Colonic mucosa (tissue), 4 donors: Measurements from ENCODE around the gene NDRG3. TPM values are rescaled to one million over a fixed set of nuclear protein-coding genes. Genes with fewer than 3 reads are reported as not detected.
A peak's percentile ranks its signal among the peaks of the same experiment; 100 is the strongest.

Source experiments
- DNase-seq: peaks from one replicate; pipeline ENCODE4 v3.0.0-alpha.2; 2020
- H3K27ac ChIP-seq: fragments of 200-600 bp; one replicate; pipeline ENCODE4 v1.8.0; 2021
- H3K27me3 ChIP-seq: fragments of 200-600 bp; one replicate; pipeline ENCODE4 v1.8.0; 2021
- H3K36me3 ChIP-seq: fragments of 200-600 bp; one replicate; pipeline ENCODE4 v1.8.0; 2021
- H3K4me1 ChIP-seq: fragments of 200-600 bp; one replicate; pipeline ENCODE4 v1.8.0; 2021; ENCODE audit warnings: mild to moderate bottlenecking
- H3K4me3 ChIP-seq: fragments of 200-600 bp; one replicate; pipeline ENCODE4 v1.8.0; 2021
- H3K9ac ChIP-seq, 2 donors: one replicate each; pipeline ENCODE4 v1.7.0; 2013; ENCODE audit warnings: control low read depth in 2 of 2, low read depth in 2 of 2, low read length in 2 of 2
- H3K9me3 ChIP-seq: fragments of 200-600 bp; one replicate; pipeline ENCODE4 v1.8.0; 2021
- intact Hi-C: fragments of 100-400 bp; cut with DNase I; formaldehyde crosslinking; loops from one replicate; pipeline ENCODE4 v1.14.1; 2022
- total RNA-seq, 2 donors: library from RNA; stranded (reverse); fragmentation: NEBNext Ultra II Directional in 1 of 2; extraction: Animal tissue kit (Norgen Biotek cat#: 25700) in 1 of 2; gene quantifications; one replicate each; pipeline ENCODE4 v1.2.1, GENCODE V29; 2021
- TF ChIP-seq, protein P1 (sequence below): fragments of 200-600 bp; IDR thresholded peaks from one replicate; pipeline ENCODE4 v1.8.0; 2022; ENCODE audit warnings: antibody characterized with exemption, mild to moderate bottlenecking
- donor health status: healthy.
- donor health status: DM: no; HTN: no; CAD: no.
- donor health status: DM: no; HTN: no; CAD: no.

Gene NDRG3
- 10 to 100 TPM; 30.0 to 32.0 TPM for total RNA-seq

DNA sequence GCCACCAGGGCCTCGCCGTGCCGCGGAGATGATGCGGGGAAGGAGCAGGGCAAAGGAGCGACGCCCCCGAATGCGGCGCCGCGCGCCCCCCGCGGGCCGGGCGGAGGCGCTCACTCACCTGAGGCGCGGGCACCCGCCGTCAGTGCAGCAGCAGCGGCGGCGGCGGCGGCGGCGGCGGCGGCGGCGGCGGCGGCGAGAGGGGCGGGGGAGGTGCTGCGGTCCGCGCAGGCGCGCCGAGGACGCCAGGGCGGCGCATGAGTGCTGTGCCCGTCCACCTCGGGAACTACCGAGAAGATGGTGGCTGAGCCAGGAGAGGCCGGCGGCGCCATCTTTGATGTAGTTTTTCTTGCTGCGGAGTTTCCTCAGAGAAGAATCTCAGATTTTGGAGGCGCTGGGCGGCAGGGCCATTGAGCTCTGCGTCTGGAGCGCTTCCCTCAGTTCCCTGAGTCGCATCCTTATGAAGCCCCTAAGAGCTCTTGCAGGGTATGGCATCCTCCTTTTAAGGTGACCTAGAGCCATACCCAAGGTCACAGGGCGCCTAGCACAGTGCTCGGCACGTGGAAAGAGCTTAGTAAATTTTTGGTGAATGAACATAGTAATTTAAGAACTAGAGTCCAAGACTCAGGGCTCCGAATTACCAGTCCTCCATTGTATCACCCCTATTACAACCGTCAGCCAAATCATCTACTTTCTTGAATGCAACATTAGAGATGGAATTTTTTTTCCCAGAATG, at the start of gene NDRG3:
Gene NDRG3, minus strand, starts transcription at position 164 of the 733 bp plus-strand sequence. CDS start 24,355 bp downstream, outside the sequence.
- TF ChIP-seq, protein P1, sequence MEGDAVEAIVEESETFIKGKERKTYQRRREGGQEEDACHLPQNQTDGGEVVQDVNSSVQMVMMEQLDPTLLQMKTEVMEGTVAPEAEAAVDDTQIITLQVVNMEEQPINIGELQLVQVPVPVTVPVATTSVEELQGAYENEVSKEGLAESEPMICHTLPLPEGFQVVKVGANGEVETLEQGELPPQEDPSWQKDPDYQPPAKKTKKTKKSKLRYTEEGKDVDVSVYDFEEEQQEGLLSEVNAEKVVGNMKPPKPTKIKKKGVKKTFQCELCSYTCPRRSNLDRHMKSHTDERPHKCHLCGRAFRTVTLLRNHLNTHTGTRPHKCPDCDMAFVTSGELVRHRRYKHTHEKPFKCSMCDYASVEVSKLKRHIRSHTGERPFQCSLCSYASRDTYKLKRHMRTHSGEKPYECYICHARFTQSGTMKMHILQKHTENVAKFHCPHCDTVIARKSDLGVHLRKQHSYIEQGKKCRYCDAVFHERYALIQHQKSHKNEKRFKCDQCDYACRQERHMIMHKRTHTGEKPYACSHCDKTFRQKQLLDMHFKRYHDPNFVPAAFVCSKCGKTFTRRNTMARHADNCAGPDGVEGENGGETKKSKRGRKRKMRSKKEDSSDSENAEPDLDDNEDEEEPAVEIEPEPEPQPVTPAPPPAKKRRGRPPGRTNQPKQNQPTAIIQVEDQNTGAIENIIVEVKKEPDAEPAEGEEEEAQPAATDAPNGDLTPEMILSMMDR: no peak
- Histone ChIP-seq H3K4me1 (peaks cover 5% of the 10 kb centered on the region), H3K36me3 (no peaks in the 10 kb centered on the region), H3K9me3 (no peaks in the 10 kb centered on the region), H3K9ac (peak within 1 kb of the TSS; percentile 71 to 89), H3K4me3 (peak within 1 kb of the TSS; percentile 95), H3K27me3 (no peaks in the 10 kb centered on the region), H3K27ac (peak within 1 kb of the TSS; percentile 4)
- intact Hi-C loops: no loop called here
- peak; percentile 92 for DNase-seq

DNA sequence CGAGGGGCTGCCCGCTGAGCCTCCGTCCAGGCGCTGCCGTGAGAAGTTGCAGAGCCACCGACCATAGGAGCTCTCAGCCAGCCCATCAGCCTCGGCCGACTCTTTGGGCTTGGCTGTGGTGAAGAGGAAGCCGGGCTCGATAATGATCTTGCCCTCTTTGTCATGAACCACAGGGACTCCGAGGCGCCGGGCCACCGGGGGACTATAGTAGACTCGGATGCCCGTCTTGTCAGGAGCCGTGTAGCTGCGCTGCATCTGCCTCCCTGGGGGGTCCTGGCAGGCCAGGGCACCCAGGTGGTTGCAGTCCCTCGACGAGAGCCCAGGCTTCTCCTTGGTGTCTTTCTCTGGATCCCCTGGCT, 48.2 kb upstream of the NDRG3 start:
- Histone ChIP-seq H3K27me3 (no peaks in the 10 kb centered on the region), H3K36me3 (peaks cover 12% of the 10 kb centered on the region), H3K9ac (no peak overlapping the region), H3K27ac (no peak overlapping the region), H3K4me3 (no peak overlapping the region), H3K9me3 (no peaks in the 10 kb centered on the region), H3K4me1 (no peaks in the 10 kb centered on the region)
- intact Hi-C loops: no loop called here
- DNase-seq: no peak
- TF ChIP-seq, protein P1: no peak

DNA sequence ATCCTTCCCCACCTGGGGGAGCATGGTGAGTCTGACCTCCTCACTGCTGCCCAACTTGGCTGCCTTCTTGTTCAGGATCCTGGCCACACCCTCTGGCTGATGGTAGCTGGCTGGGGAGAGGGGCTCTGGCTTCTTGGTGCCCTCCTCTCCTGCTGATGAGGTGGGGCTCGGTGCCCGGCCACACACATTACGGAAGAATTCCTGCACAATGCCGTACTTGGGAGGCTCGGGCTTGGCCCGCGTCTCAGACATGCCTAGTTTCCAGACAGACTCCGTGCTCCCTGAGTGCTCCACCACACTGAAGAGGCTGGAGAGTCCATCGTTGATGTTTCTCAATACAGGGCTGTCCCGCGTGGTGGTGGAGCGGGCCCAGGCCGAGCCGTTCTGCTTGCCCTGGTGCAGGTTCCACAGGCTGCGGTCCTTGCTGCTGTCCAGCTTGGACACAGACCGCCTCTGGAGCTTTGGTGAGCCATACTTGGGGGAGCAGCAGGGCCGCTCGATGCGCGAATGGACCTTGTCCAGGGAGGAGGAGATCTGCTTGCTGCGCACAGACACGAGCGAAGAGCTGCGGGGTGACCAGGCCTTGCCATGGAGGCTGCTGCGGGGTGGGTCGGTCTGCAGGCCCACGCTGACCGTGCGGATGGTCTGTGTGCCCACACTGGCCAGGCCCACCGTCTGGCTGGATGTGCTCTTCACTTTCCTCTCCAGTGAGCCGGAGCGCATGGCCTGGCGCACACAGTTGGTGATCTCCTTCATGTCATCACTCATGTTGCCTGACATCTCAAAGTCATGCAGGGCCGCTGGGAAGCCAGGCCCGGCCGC, 47.6 kb upstream of the NDRG3 start:
- H3K9ac ChIP-seq: no peak overlapping the region
- intact Hi-C loops: no loop called here
- TF ChIP-seq, protein P1: no peak
- H3K27me3 ChIP-seq: no peaks in the 10 kb centered on the region
- DNase-seq: no peak
- H3K9me3 ChIP-seq: no peaks in the 10 kb centered on the region
- H3K27ac ChIP-seq: no peak overlapping the region
- no peak overlapping the region for H3K4me3 ChIP-seq
- no peaks in the 10 kb centered on the region for H3K4me1 ChIP-seq
- H3K36me3 ChIP-seq: peaks cover 12% of the 10 kb centered on the region

DNA sequence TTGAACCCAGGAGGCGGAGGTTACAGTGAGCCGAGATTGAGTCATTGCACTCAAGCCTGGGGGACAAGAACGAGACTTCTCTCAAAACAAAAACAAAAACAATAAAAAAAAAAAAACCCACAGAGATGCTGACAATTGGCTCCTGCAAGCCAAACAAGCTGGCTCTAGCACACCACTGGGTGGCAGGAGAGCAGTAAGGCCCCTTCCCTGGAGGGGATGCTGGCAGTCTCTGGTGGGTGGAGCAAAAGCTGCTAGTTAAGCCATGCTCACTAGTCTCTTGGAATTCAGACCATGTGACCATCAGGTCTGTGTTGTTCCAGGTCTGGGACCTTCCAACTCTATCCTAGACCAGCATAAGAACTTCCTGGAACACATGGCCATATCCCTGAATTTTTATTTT, 46.5 kb upstream of the NDRG3 start:
- no peak overlapping the region for H3K9ac ChIP-seq
- peaks cover 12% of the 10 kb centered on the region for H3K36me3 ChIP-seq
- H3K27me3 ChIP-seq: no peaks in the 10 kb centered on the region
- no peaks in the 10 kb centered on the region for H3K9me3 ChIP-seq
- no peak for DNase-seq
- H3K27ac ChIP-seq: no peak overlapping the region
- no peaks in the 10 kb centered on the region for H3K4me1 ChIP-seq
- no peak overlapping the region for H3K4me3 ChIP-seq
- intact Hi-C loops: no loop called here
- TF ChIP-seq, protein P1: no peak

DNA sequence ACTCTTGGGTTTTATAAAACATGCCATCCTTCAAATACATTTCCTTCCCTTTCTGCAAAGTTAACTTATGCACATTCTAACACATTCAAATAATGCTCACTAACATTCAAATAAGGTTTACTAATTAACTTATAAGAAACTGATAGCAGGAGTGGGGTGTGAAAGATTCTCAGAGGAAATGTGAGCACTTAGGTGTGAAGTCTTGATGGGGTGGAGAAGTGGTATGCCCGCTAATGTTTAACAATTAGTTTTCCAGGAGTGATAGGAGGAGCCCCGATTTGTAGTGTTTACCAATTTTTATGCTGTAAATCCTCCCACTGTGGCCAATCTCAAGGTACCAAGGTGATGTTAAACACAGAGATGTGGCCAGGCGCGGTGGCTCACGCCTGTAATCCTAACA, 46.0 kb upstream of the NDRG3 start:
- TF ChIP-seq, protein P1: no peak

More for the DNA sequence above, 46.0 kb upstream of the NDRG3 start:
- Histone ChIP-seq H3K27ac (no peak overlapping the region), H3K9ac (no peak overlapping the region), H3K4me3 (no peak overlapping the region), H3K9me3 (no peaks in the 10 kb centered on the region), H3K27me3 (no peaks in the 10 kb centered on the region), H3K4me1 (no peaks in the 10 kb centered on the region), H3K36me3 (peaks cover 12% of the 10 kb centered on the region)
- no peak for DNase-seq
- intact Hi-C loops: no loop called here
